Kidney glomerular epithelial cell (primary cell): ENCODE data around the gene C11orf58.
A peak's percentile ranks its signal among the peaks of the same experiment; 100 is the strongest.

Experiments used
- DNase-seq: peaks from one replicate; lab custom pipeline; 2025; lab: John Stamatoyannopoulos, UW

Gene C11orf58

DNA sequence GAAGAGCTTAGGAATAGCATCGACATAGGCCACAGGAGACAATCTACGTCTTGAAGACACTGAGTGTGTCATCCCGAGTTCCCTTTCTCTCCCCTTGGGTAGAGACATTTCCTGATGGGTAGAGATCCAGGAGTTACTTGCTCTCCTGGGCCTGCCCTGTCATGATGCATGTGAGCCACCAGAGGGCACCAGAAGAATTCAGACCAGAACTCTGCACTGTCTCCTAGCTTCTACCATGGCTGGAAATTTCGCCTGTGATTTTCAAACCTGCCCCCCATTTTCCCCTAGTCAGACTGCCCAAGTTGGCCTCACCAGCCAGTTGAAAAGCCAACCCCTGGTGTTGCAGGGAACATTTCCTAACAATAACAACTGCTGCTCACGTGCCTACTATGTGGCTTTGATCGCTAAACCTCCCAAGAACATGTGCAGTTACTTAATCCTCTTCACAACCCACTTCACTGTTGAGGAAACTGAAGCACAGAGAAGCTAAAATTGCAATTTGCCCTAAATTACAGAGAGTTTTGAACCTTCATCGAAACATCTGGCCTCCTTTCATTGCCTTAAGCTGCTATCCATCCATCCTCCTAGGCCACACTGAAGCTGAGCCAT, 47.2 kb downstream of the C11orf58 start:
- peak; percentile 56 for DNase-seq

DNA sequence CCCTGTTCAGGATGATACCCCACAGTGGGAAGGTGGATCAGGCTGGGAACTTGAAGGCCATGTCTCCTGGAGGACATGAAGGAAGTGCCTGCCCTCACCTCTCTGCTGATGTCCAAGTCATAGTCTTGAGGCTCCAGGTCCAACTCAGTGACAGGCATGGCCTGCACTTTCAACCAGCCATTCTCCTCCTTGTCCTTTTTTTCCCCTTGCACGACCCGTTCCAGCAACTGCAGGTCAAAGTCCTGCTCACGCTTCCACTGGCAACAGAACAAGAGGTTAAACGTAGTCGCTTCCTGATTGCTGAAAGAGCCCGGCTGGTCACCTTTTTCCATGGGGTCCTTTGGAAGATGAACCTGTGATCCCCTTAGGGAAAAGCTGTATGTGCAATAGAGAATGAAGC, 47.7 kb downstream of the C11orf58 start:
- no peak for DNase-seq

GRCh38 chr11:16787035-16787742, 48.7 kb downstream of the C11orf58 start:
- DNase-seq = no peak

- DNase-seq = peak; percentile 40
Observed at GRCh38 chr11:16788141-16789062, 50.0 kb downstream of the C11orf58 start.

DNA sequence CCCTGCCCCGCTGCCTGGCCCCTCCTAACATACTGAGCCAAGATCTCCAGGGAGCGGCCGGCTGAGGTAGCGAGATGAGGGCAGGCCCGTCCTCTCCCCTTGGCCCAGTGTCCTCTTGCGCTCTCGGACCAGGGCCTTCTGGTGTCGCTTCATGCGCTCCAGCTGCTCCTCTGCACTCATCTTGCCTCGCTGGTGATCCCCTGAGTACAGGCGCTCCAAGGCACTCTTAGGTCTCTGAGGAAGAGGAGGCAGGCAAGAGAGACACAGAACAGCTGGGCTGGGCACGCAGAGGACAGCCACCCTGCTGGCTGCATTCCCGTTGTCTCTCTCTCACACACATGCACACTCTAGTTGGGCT, 50.6 kb downstream of the C11orf58 start:
- no peak for DNase-seq

DNA sequence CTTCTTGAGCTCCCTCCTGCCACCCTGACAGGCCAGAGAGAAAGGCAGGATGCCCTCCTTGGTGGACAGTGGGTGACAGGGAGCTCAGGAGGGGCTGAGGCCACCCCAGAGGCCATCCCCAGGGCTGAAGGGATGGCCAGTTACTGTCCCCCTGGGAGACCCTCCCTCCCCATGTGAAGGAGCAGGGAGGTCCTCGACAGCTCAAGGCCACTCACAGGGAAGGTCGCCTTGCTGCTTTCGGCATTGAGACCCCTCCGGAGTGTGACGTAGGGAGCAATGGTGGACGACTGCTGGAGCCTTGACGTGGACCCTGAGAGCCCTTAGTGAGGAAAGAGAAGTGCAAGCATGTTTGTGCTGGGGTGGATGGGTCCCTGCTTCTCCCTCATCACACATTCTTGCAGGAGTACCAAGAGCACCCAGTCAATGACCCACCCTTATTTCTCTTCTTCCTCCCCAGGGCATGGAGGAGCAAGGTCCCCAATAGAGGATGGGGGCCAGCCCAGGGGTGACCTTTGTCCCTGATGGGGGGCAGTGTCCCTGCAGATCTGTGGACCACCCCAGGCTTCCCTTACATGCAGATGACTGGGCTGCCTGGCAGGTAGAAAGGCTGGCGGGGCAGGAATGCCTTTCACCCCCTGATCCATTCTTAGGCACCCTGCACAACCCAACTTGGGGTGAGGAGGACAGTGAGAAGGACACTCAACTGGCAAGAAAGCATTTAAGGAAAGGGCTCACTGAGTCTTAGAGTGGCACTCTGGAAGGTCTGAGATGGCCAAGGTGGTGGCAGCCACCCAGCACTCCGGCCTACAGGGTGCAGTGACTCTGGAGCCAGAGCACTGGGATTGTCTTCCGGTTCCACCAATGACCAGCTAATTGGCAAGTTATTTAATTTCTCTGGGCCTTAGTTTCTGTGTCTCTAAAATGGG, 51.4 kb downstream of the C11orf58 start:
- DNase-seq = no peak

- DNase-seq = no peak
Observed at GRCh38 chr11:16790486-16791190, 52.2 kb downstream of the C11orf58 start.

- peak; percentile 93 for DNase-seq
Observed at GRCh38 chr11:16791191-16791961, 52.9 kb downstream of the C11orf58 start.

DNA sequence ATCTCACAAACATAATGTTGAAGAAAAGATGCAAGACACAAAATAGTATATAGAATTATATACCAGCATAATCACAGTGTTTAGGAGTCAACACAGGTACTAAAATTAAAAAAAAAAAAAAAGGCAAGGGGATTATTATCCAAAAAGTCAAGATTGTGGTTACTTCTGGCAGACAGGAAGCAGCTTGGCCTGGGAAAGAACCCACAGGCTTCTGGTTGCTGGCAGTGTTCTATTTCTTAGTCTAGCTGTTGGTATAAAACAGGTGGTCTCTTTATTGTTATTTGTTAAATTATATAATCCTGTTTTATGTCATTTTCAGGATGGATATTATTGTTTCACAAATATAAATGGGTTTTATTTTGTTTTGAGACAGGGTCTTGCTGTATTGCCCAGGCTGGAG, 54.0 kb downstream of the C11orf58 start:
- no peak for DNase-seq

DNA sequence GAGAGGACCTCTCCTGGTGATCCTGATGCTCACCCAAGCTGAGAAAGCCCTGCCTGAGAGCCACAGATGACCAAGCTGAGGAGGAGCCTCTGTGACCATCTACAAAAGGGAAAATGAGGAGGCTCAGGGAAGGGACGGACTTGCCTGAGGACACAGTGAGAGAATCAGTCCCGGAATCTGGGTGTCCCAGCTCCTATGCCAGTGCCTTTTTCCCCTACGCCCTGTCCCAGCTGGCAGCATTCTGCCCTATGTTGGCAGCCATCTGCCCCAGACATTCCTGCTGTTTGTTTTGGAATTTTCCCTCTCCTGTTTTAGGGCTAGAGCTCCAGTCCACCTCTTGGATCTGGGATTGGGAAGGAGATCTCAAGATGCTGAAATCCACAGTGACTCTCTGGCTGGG, 54.6 kb downstream of the C11orf58 start:
- no peak for DNase-seq

DNA sequence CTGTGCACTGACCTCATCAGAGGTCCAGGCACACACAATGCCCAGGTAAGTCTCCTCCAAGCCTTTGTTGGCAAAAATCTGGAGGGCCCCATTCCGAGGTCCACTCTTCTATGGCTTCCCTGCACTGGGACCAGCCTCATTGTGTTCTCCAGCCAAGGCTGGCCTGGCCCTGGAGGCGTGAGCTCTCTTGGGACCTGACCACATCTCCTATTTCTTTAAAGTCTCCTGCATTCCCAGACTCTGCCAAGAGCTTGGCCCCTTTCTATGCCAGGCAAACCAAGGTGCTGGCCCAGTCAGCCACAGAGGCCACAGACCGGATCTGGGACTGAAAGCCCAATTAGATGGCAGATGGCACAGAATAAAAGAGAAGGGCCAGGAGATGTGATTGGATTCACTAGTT, 55.1 kb downstream of the C11orf58 start:
- no peak for DNase-seq

DNA sequence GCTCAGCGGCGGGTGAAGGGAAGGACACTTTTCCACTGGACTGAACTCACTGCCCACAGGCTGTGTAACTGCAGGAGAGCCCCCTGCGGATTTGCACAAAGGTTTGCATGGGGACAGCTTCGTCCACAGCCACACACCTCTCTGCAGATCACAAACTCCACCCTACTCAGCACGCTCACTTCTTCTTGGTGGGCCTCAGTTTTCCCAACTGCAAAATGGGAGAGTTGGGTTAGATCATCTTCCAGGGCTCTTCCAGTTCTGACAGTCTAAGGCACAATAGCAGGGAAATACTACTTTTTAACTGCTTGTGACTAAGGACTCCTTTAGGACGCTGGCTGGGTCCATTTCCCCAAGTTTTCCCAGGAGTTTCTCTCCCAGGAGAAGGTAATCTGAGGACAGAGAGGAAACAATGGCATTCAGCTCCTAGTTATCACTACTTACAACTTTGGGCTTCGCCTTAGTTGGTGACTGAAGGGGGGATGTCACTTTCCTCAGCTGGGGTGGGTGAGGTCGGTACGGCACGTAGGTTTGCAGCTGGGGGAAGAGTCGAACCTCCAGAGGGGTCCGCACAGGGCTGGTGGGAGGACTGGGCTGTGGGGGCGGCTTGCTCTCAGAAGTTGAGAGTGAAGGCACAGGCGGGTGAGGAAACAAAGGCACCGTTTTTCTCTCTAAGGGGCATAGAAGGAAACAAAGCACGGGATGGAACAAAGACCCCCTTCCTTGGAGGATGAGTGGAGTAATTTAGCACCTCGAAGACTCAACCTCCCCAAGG, 55.8 kb downstream of the C11orf58 start:
- DNase-seq = no peak

- no peak for DNase-seq
Observed at GRCh38 chr11:16795146-16795545, 56.7 kb downstream of the C11orf58 start.

DNA sequence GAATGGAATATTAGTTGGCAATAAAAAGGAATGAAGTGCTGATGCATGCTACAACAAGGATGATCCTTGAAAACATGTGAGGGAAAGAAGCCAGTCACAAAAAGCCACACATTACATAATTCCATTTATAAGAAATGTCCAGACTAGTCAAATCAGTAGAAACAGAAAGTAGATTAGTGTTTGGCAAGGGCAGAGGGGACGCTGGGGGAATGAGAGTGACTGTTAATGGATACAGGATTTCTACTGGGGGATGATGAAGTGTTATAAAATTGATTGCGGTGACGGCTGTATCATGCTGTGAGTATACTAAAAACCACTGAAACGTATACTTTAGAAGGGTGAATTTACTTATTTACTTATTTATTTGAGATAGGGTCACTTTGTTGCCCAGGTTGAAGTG, 57.9 kb downstream of the C11orf58 start:
- no peak for DNase-seq

- DNase-seq = no peak
Observed at GRCh38 chr11:16797776-16798175, 59.3 kb downstream of the C11orf58 start.

DNA sequence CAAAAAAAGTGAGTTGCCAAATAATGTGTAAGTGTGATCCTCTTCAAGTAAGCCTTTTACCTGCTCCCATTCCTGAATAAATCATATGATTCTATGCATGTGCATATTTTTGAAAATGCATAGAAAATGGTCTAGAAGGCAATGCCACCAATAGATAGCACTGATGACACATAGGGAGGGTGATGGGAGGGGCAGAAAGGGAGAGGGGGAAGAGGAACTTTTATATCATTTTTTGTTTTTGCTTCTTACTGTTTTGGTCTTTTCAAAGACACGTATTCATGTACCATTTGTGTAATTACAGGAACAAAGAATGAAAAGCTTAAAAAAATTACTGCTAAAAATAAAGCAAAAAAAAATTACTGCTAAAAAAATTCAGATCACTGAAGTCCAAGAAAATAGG, 60.8 kb downstream of the C11orf58 start:
- DNase-seq = no peak

- no peak for DNase-seq
Observed at GRCh38 chr11:16799890-16800289, 61.4 kb downstream of the C11orf58 start.

DNA sequence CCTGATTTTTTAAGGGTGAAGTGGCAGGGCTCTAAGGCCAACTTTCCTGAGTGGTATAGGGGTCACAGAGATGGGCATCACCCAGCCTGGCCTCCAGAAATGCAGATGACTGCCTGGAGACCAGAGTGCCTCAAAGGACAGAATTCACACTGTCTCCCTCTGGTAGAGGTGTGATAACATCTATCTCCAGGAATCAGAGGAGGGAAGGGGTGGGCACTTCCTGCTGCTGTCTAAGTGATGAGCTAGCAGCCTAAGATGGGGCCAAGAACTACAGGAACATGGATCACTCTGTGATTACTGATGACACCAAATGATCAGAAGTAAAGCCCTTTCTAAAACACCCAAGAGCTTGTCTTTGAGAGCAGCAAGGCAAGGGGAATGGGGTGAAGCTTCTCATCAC, 61.9 kb downstream of the C11orf58 start:
- no peak for DNase-seq

DNA sequence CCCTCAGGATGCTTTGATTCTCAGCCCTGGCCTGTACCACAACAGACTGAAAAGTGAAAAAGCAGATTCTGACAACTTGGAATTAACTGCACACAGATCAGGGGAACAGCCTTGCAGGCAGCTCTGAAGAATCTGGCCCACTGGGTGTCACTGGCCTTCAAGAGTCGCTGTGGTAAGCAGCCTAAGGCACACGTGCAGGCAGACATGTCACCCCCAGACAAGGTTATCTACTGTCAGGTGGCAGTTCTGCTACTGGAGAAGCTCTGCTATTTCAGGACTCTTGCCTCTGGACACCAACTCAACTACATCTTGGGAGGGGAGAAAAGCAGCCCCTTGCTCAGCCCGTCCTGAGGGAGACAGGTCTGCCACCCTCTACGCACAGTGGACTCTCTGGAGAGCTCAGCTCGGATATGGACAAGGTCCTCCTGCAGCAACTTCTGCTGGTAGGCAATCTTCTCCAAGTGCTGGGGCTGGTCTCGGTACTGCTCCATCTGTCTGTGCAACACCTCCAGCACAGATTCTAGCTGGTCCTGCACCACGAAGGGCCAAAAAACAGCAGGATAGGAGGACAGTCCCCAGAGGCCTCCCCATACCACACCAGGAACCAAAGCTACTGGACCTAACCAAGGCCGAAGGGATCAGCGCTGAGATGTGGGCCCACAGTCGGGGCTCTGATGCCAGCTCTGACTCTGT, 63.0 kb downstream of the C11orf58 start:
- no peak for DNase-seq
